Astrocyte of the spinal cord (primary cell): ENCODE results near the gene KY.

Experiments
- DNase-seq: peaks from one replicate; pipeline ENCODE4 v3.0.0; 2011; ENCODE audit warnings: low read depth, low spot score
- H3K4me3 ChIP-seq: 2 replicates; pipeline ENCODE4 v1.5.1; 2011; ENCODE audit warnings: low read depth, mild to moderate bottlenecking, low read length, moderate library complexity
- CTCF ChIP-seq: IDR thresholded peaks from 2 replicates; pipeline ENCODE4 v1.5.1; 2012; ENCODE audit warnings: low read depth, mild to moderate bottlenecking, low read length, inconsistent platforms
- in situ Hi-C: cut with HindIII; loops from 2 replicates; pipeline ENCODE4 v1.10.0; 2017; ENCODE audit warnings: low sequenced_read_pairs

The KY gene

GRCh38 chr3:134685929-134686802 lies 35.3 kb upstream of the KY start:
- peak; percentile 52 for DNase-seq
- TF ChIP-seq CTCF = no peak
- H3K4me3 ChIP-seq = no peak overlapping the region
- in situ Hi-C loops = no loop called here

- no peak for DNase-seq
Observed at GRCh38 chr3:134682196-134682880, 31.5 kb upstream of the KY start.

GRCh38 chr3:134681522-134681900 lies 30.7 kb upstream of the KY start:
- H3K4me3 ChIP-seq = no peak overlapping the region
- in situ Hi-C loops = no loop called here
- no peak for TF ChIP-seq CTCF
- no peak for DNase-seq

More at GRCh38 chr3:134682196-134682880, 31.5 kb upstream of the KY start:
- in situ Hi-C loops = no loop called here
- H3K4me3 ChIP-seq = no peak overlapping the region
- no peak for TF ChIP-seq CTCF

- no peak overlapping the region for H3K4me3 ChIP-seq
- no peak for TF ChIP-seq CTCF
- DNase-seq = no peak
- in situ Hi-C loops = no loop called here
Observed at GRCh38 chr3:134680796-134681521, 30.1 kb upstream of the KY start.

GRCh38 chr3:134677987-134678308 lies 27.1 kb upstream of the KY start:
- DNase-seq = no peak
- TF ChIP-seq CTCF = no peak
- in situ Hi-C loops = no loop called here
- H3K4me3 ChIP-seq = no peak overlapping the region

GRCh38 chr3:134677196-134677986 lies 26.6 kb upstream of the KY start:
- no peak for DNase-seq
- in situ Hi-C loops = no loop called here
- H3K4me3 ChIP-seq = no peak overlapping the region
- peak; percentile 49 for TF ChIP-seq CTCF
